ENCODE results near the gene LTB. TPM values are rescaled to one million over a fixed set of nuclear protein-coding genes. Genes with fewer than 3 reads are reported as not detected.
"Not testable (repeated sequence)": the region's sequence is repeated elsewhere in the genome, so short reads cannot be mapped to it uniquely, and the experiment has no call there.

The LTB gene
- total RNA-seq, 1 experiment from 2014 or later, result not detected

DNA sequence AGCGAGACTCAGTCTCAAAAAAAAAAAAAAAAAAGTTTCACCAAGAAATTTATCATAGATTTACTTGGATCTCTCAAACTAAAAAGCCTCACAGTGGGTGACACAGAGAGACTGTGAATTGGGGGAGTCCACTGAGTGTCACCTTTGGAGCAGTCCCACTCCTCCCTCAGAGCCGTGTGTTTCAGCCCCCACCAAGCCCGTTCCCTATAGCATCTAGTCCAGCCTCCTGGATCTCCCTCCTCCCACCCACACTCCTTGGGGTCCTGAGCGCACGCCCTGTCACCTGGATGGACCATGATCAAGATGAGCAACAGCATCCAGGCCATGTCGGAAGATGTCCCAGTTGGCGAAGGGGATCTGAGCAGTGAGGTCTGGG is 10.2 kb upstream of the LTB start:
- H2BK5ac ChIP-seq (ENCODE audit: insufficient read length, low read length), result no peak overlapping the region
- no peaks in the 10 kb centered on the region for H3K36me3 Mint-ChIP-seq (ENCODE audit: insufficient read depth in 1 of 3, low read depth in 3 of 3)
- no peaks in the 10 kb centered on the region for H3K79me2 ChIP-seq (ENCODE audit: insufficient read depth, low read length)
- H3K14ac ChIP-seq (ENCODE audit: insufficient read depth, low read length), result peak overlapping the region; percentile 14; the same call in 1 of the 2 replicates
- H3K4ac ChIP-seq (ENCODE audit: low read depth, low read length), result no peak overlapping the region
- H3K4me3 Mint-ChIP-seq, result no peak overlapping the region; a peak in 1 of 5 replicates
- H4K20me1 ChIP-seq (ENCODE audit: control insufficient read depth, insufficient read depth, insufficient read length), result no peaks in the 10 kb centered on the region
- H3K9ac ChIP-seq (ENCODE audit: extremely low read depth, insufficient read length, low read length), result no peak overlapping the region
- H4K8ac ChIP-seq (replicated peaks; ENCODE audit: insufficient read length, low read depth, low read length), result no peak overlapping the region
- no peaks in the 10 kb centered on the region for H3K27me3 ChIP-seq (ENCODE audit: insufficient read depth, low read length)
- no peak overlapping the region for H4K91ac ChIP-seq (ENCODE audit: insufficient read length, low read depth, low read length)
- H3K9me3 Mint-ChIP-seq, result no peaks in the 10 kb centered on the region; a peak in 1 of 5 replicates
- H2AK5ac ChIP-seq (ENCODE audit: insufficient read length, low read length), result no peak overlapping the region
- H3K56ac ChIP-seq (ENCODE audit: insufficient read length, low read depth, low read length), result no peak overlapping the region
- no peak overlapping the region for H2BK120ac ChIP-seq (ENCODE audit: low read depth, low read length, poor library complexity, severe bottlenecking)
- no peak overlapping the region for H3K27ac ChIP-seq (ENCODE audit: insufficient read length, low read depth, low read length)
- no peak overlapping the region for H2BK12ac ChIP-seq (ENCODE audit: insufficient read length, low read depth, low read length)
- no peaks in the 10 kb centered on the region; the same call in 1 of the 2 replicates for H3K4me1 ChIP-seq (ENCODE audit: insufficient read depth, low read length)
- H3K9me3 ChIP-seq (ENCODE audit: control insufficient read depth, low read depth, low read length), result no peaks in the 10 kb centered on the region
- H3K18ac ChIP-seq (ENCODE audit: insufficient read length, low read depth, low read length), result no peak overlapping the region
- no peak overlapping the region for H3T11ph ChIP-seq (ENCODE audit: low read length)
- H3K23ac ChIP-seq (ENCODE audit: insufficient read length, low read depth, low read length), result no peak overlapping the region
- peaks cover 5% of the 10 kb centered on the region; the same call in 1 of the 2 replicates for H3K27me3 Mint-ChIP-seq (ENCODE audit: low read depth)
- no CpG with 5 or more reads among the region's 7 CpGs for WGBS (ENCODE audit: extremely low coverage, insufficient read length, low lambda C conversion rate)
- no peak overlapping the region for H3K4me2 ChIP-seq (ENCODE audit: insufficient read depth, insufficient read length, low read length)
- no peak overlapping the region for H2BK15ac ChIP-seq (ENCODE audit: low read depth, low read length)
- no peak for DNase-seq
- peaks cover 2% of the 10 kb centered on the region for H3K23me2 ChIP-seq (ENCODE audit: insufficient read length, low read depth, low read length, poor library complexity, severe bottlenecking)
- H2BK20ac ChIP-seq (ENCODE audit: low read depth, low read length, poor library complexity, severe bottlenecking), result no peak overlapping the region
- H4K5ac ChIP-seq (ENCODE audit: insufficient read length, low read depth, low read length), result no peak overlapping the region
- H3K4me1 Mint-ChIP-seq, result peaks cover 5 to 17% of the 10 kb centered on the region in 2 experiments
- no peaks in the 10 kb centered on the region for H3K79me1 ChIP-seq (ENCODE audit: insufficient read depth, low read depth, low read length, poor library complexity, severe bottlenecking)
- H3K27ac Mint-ChIP-seq, result no peak overlapping the region; a peak in 1 of 7 replicates
- TF ChIP-seq, protein P1, sequence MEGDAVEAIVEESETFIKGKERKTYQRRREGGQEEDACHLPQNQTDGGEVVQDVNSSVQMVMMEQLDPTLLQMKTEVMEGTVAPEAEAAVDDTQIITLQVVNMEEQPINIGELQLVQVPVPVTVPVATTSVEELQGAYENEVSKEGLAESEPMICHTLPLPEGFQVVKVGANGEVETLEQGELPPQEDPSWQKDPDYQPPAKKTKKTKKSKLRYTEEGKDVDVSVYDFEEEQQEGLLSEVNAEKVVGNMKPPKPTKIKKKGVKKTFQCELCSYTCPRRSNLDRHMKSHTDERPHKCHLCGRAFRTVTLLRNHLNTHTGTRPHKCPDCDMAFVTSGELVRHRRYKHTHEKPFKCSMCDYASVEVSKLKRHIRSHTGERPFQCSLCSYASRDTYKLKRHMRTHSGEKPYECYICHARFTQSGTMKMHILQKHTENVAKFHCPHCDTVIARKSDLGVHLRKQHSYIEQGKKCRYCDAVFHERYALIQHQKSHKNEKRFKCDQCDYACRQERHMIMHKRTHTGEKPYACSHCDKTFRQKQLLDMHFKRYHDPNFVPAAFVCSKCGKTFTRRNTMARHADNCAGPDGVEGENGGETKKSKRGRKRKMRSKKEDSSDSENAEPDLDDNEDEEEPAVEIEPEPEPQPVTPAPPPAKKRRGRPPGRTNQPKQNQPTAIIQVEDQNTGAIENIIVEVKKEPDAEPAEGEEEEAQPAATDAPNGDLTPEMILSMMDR (conservative IDR thresholded peaks at IDR 0.05), result no peak
- H2AFZ ChIP-seq (ENCODE audit: low read length), result no peak overlapping the region

DNA sequence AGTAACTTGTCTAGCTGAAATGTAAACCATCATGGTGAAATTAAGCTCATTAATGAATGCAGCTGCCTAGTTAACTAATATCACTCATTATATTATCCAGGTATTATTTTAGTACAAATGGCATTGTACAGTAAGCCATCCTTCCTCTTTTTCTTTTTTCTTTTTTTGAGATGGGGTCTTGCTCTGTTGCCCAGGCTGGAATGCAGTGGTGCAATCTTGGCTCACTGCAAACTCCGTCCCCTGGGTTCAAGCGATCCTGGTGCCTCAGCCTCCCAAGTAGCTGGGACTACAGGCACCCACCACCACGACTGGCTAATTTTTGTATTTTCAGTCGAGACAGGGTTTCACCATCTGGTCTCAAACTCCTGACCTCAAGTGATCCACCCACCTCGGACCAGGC is 8.5 kb upstream of the LTB start:
- H2BK5ac ChIP-seq (ENCODE audit: insufficient read length, low read length), result not testable (repeated sequence)

More for the DNA sequence above, 8.5 kb upstream of the LTB start:
- not testable (repeated sequence) for H3K4me3 Mint-ChIP-seq; H3K14ac ChIP-seq (ENCODE audit: insufficient read depth, low read length); H3T11ph ChIP-seq (ENCODE audit: low read length); H2BK12ac ChIP-seq (ENCODE audit: insufficient read length, low read depth, low read length); H3K9me3 ChIP-seq (ENCODE audit: control insufficient read depth, low read depth, low read length); H2BK120ac ChIP-seq (ENCODE audit: low read depth, low read length, poor library complexity, severe bottlenecking); DNase-seq; H2AK5ac ChIP-seq (ENCODE audit: insufficient read length, low read length); H3K23me2 ChIP-seq (ENCODE audit: insufficient read length, low read depth, low read length, poor library complexity, severe bottlenecking); H3K36me3 Mint-ChIP-seq (ENCODE audit: insufficient read depth in 1 of 3, low read depth in 3 of 3); H3K18ac ChIP-seq (ENCODE audit: insufficient read length, low read depth, low read length); H3K56ac ChIP-seq (ENCODE audit: insufficient read length, low read depth, low read length); H3K27ac Mint-ChIP-seq; H2BK15ac ChIP-seq (ENCODE audit: low read depth, low read length); H4K20me1 ChIP-seq (ENCODE audit: control insufficient read depth, insufficient read depth, insufficient read length); H3K79me1 ChIP-seq (ENCODE audit: insufficient read depth, low read depth, low read length, poor library complexity, severe bottlenecking); H3K27me3 ChIP-seq (ENCODE audit: insufficient read depth, low read length); H4K91ac ChIP-seq (ENCODE audit: insufficient read length, low read depth, low read length); H2BK20ac ChIP-seq (ENCODE audit: low read depth, low read length, poor library complexity, severe bottlenecking); H3K23ac ChIP-seq (ENCODE audit: insufficient read length, low read depth, low read length); H3K4ac ChIP-seq (ENCODE audit: low read depth, low read length); H3K9ac ChIP-seq (ENCODE audit: extremely low read depth, insufficient read length, low read length); H4K5ac ChIP-seq (ENCODE audit: insufficient read length, low read depth, low read length); H3K4me1 ChIP-seq (ENCODE audit: insufficient read depth, low read length); H3K79me2 ChIP-seq (ENCODE audit: insufficient read depth, low read length); H3K27me3 Mint-ChIP-seq (ENCODE audit: low read depth); H2AFZ ChIP-seq (ENCODE audit: low read length); H3K27ac ChIP-seq (ENCODE audit: insufficient read length, low read depth, low read length); H3K4me2 ChIP-seq (ENCODE audit: insufficient read depth, insufficient read length, low read length); H4K8ac ChIP-seq (replicated peaks; ENCODE audit: insufficient read length, low read depth, low read length); H3K9me3 Mint-ChIP-seq
- no CpG with 5 or more reads among the region's 5 CpGs for WGBS (ENCODE audit: extremely low coverage, insufficient read length, low lambda C conversion rate)
- peaks cover 7 to 23% of the 10 kb centered on the region in 2 experiments for H3K4me1 Mint-ChIP-seq
